SU-DHL-6 (cell line): ENCODE results near the gene LRRC39.

Experiments used
- H2AFZ ChIP-seq: fragments of 200-600 bp; sonication (generic); 2 replicates; pipeline ENCODE4 v1.6.1; 2014; ENCODE audit warnings: low read depth, mild to moderate bottlenecking, moderate library complexity, mixed read lengths, antibody characterized with exemption, low read length; ENCODE audit not compliant: severe bottlenecking
- H3F3A ChIP-seq: fragments of 200-600 bp; shearing (Covaris generic); 2 replicates; pipeline ENCODE4 v1.6.0; 2016; ENCODE audit warnings: antibody characterized with exemption, mild to moderate bottlenecking; ENCODE audit not compliant: insufficient read depth
- H3K27ac ChIP-seq: fragments of 200-600 bp; sonication (generic); 2 replicates; pipeline ENCODE4 v1.5.1; 2016; ENCODE audit warnings: low read depth, mild to moderate bottlenecking, low read length, moderate library complexity, mixed read lengths
- H3K27me3 ChIP-seq: fragments of 200-600 bp; sonication (generic), shearing (Covaris generic); 2 replicates; pipeline ENCODE4 v1.6.0; 2014; ENCODE audit warnings: mild to moderate bottlenecking, low read length
- H3K36me3 ChIP-seq: fragments of 200-600 bp; sonication (generic); 2 replicates; pipeline ENCODE4 v1.6.1; 2014; ENCODE audit warnings: mild to moderate bottlenecking, low read length, mixed read lengths
- H3K4me2 ChIP-seq: fragments of 300-600, 200-600 bp; shearing (Covaris generic), sonication (generic); 2 replicates; pipeline ENCODE4 v1.6.0; 2014; ENCODE audit warnings: low read length, low read depth, mild to moderate bottlenecking; ENCODE audit not compliant: poor library complexity, severe bottlenecking
- H3K4me3 ChIP-seq: fragments of 200-600 bp; sonication (generic); 2 replicates; pipeline ENCODE4 v1.5.1; 2014; ENCODE audit warnings: antibody characterized with exemption, low read length, mild to moderate bottlenecking, mixed read lengths; ENCODE audit not compliant: insufficient read depth, poor library complexity, severe bottlenecking
- H3K79me2 ChIP-seq: fragments of 200-600 bp; sonication (generic); 2 replicates; pipeline ENCODE4 v1.6.1; 2014; ENCODE audit warnings: mild to moderate bottlenecking, low read length, moderate library complexity; ENCODE audit not compliant: insufficient read depth
- H3K9ac ChIP-seq: fragments of 200-600 bp; sonication (generic); 2 replicates; pipeline ENCODE4 v1.7.0; 2014; ENCODE audit warnings: mild to moderate bottlenecking, low read length
- H3K9me2 ChIP-seq: fragments of 200-600 bp; sonication (generic); replicated peaks from 2 replicates; pipeline ENCODE4 v1.6.1; 2014; ENCODE audit warnings: low read length; ENCODE audit not compliant: insufficient read depth
- H3K9me3 ChIP-seq: fragments of 200-600 bp; sonication (generic); 2 replicates; pipeline ENCODE4 v1.6.1; 2014; ENCODE audit warnings: low read length, mixed read lengths; ENCODE audit not compliant: insufficient read depth
- H4K20me1 ChIP-seq: fragments of 200-600 bp; sonication (generic); 2 replicates; pipeline ENCODE4 v1.6.1; 2014; ENCODE audit warnings: low read depth, mild to moderate bottlenecking, antibody characterized with exemption, low read length, moderate library complexity, mixed read lengths
- EZH2phosphoT487 ChIP-seq: fragments of 200-600 bp; sonication (generic), shearing (Covaris generic); conservative IDR thresholded peaks from 2 replicates; pipeline ENCODE4 v1.6.1; 2018; ENCODE audit warnings: mild to moderate bottlenecking, antibody characterized with exemption, low read length, moderate library complexity, mixed read lengths
- TF ChIP-seq, protein P1 (sequence below): fragments of 200-600 bp; sonication (generic); IDR thresholded peaks from one replicate; pipeline ENCODE4 v1.5.1; 2017; ENCODE audit warnings: antibody characterized with exemption, mild to moderate bottlenecking, low read length, moderate library complexity; ENCODE audit not compliant: insufficient read depth, poor library complexity, severe bottlenecking

The LRRC39 gene

GRCh38 chr1:100168051-100168450 is 10.0 kb downstream of the LRRC39 start:
- H3K36me3 ChIP-seq, result no peaks in the 10 kb centered on the region
- H3K27me3 ChIP-seq, result no peaks in the 10 kb centered on the region
- no peak overlapping the region for H3K4me2 ChIP-seq
- no peaks in the 10 kb centered on the region for H3K79me2 ChIP-seq
- H3K4me3 ChIP-seq, result no peak overlapping the region
- no peaks in the 10 kb centered on the region for H3K9me2 ChIP-seq
- H3F3A ChIP-seq, result no peaks in the 10 kb centered on the region
- no peaks in the 10 kb centered on the region for H3K9me3 ChIP-seq
- no peak overlapping the region for H3K9ac ChIP-seq
- no peak for TF ChIP-seq EZH2phosphoT487
- TF ChIP-seq, protein P1, sequence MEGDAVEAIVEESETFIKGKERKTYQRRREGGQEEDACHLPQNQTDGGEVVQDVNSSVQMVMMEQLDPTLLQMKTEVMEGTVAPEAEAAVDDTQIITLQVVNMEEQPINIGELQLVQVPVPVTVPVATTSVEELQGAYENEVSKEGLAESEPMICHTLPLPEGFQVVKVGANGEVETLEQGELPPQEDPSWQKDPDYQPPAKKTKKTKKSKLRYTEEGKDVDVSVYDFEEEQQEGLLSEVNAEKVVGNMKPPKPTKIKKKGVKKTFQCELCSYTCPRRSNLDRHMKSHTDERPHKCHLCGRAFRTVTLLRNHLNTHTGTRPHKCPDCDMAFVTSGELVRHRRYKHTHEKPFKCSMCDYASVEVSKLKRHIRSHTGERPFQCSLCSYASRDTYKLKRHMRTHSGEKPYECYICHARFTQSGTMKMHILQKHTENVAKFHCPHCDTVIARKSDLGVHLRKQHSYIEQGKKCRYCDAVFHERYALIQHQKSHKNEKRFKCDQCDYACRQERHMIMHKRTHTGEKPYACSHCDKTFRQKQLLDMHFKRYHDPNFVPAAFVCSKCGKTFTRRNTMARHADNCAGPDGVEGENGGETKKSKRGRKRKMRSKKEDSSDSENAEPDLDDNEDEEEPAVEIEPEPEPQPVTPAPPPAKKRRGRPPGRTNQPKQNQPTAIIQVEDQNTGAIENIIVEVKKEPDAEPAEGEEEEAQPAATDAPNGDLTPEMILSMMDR, result no peak
- no peak overlapping the region for H3K27ac ChIP-seq
- H2AFZ ChIP-seq, result no peak overlapping the region
- no peaks in the 10 kb centered on the region for H4K20me1 ChIP-seq

- no peaks in the 10 kb centered on the region for H3K9me2 ChIP-seq
- no peaks in the 10 kb centered on the region for H3K79me2 ChIP-seq
- no peaks in the 10 kb centered on the region for H3F3A ChIP-seq
- no peak overlapping the region for H3K27ac ChIP-seq
- no peak overlapping the region for H3K4me2 ChIP-seq
- H4K20me1 ChIP-seq, result no peaks in the 10 kb centered on the region
- TF ChIP-seq, protein P1, result no peak
- TF ChIP-seq EZH2phosphoT487, result no peak
- no peaks in the 10 kb centered on the region for H3K27me3 ChIP-seq
- H3K9me3 ChIP-seq, result no peaks in the 10 kb centered on the region
- H3K36me3 ChIP-seq, result no peaks in the 10 kb centered on the region
- H2AFZ ChIP-seq, result no peak overlapping the region
- no peak overlapping the region for H3K4me3 ChIP-seq
- H3K9ac ChIP-seq, result no peak overlapping the region
Measured at GRCh38 chr1:100164702-100165101, 13.4 kb downstream of the LRRC39 start.

DNA sequence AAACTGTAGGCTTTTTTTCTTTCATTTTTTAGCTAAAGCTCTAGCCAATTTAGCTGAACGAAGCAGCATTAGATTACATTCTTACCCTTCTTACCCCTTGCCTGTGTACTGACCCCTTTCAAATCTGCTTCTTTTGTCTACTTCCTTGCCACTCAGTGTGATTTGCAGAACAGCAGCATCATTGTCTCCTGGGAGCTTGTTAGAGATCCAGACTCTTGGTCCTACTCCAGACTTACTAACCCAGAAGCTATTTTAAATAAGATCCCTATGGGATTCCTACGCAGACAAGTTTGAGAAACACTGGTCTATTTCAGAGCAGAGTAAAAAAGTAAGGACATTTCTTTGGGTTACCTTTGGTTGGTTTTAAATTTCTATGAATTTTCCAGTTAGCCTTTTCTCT is 13.8 kb downstream of the LRRC39 start:
- no peak overlapping the region for H2AFZ ChIP-seq
- H3K27me3 ChIP-seq, result no peaks in the 10 kb centered on the region
- TF ChIP-seq, protein P1, result no peak
- TF ChIP-seq EZH2phosphoT487, result no peak

More for the DNA sequence above, 13.8 kb downstream of the LRRC39 start:
- Histone ChIP-seq H3K4me2 (no peak overlapping the region), H3K36me3 (no peaks in the 10 kb centered on the region), H3K9me2 (no peaks in the 10 kb centered on the region), H3K9ac (no peak overlapping the region), H4K20me1 (no peaks in the 10 kb centered on the region), H3K4me3 (no peak overlapping the region), H3K79me2 (no peaks in the 10 kb centered on the region), H3K27ac (no peak overlapping the region), H3K9me3 (no peaks in the 10 kb centered on the region), H3F3A (no peaks in the 10 kb centered on the region)
